ENCODE measurements around the gene KMT2E. TPM values are rescaled to one million over a fixed set of nuclear protein-coding genes. Genes with fewer than 3 reads are reported as not detected.

Gene KMT2E
- total RNA-seq, 1 donor from 2014 or later = 43.0 TPM

- Histone ChIP-seq H3K27ac (peak overlapping the region; percentile 97 to 100), H3K9me3 (no peaks in the 10 kb centered on the region), H3K36me3 (no peaks in the 10 kb centered on the region), H3K27me3 (no peaks in the 10 kb centered on the region), H3K4me3 (no peak overlapping the region), H3K4me1 (peaks cover 2 to 67% of the 10 kb centered on the region in 2 donors)
- no peak for DNase-seq (ENCODE audit: low spot score in 2 of 2)
- intact Hi-C loops (cut with DNase I) = no loop called here
- no peak for TF ChIP-seq CTCF (IDR thresholded peaks at IDR 0.05)
These were observed 7.5 kb upstream of the KMT2E start for GRCh38 chr7:105006367-105007136.

GRCh38 chr7:105007298-105007697, 6.7 kb upstream of the KMT2E start:
- Histone ChIP-seq H3K27ac (peak overlapping the region; percentile 97 to 100), H3K36me3 (no peaks in the 10 kb centered on the region), H3K4me1 (peaks cover 2 to 60% of the 10 kb centered on the region in 2 donors), H3K4me3 (no peak overlapping the region), H3K27me3 (no peaks in the 10 kb centered on the region), H3K9me3 (no peaks in the 10 kb centered on the region)
- TF ChIP-seq CTCF (IDR thresholded peaks at IDR 0.05) = no peak
- DNase-seq (ENCODE audit: low spot score in 2 of 2) = no peak
- intact Hi-C loops (cut with DNase I) = no loop called here

GRCh38 chr7:105009667-105010503, 4.1 kb upstream of the KMT2E start:
- H3K36me3 ChIP-seq = no peaks in the 10 kb centered on the region

GRCh38 chr7:105010504-105011130, 3.4 kb upstream of the KMT2E start:
- H3K4me1 ChIP-seq = peaks cover 0 to 30% of the 10 kb centered on the region in 2 donors

More at GRCh38 chr7:105009667-105010503, 4.1 kb upstream of the KMT2E start:
- TF ChIP-seq CTCF (IDR thresholded peaks at IDR 0.05) = no peak
- Histone ChIP-seq H3K4me3 (peak overlapping the region; percentile 83 to 98), H3K4me1 (peaks cover 0 to 36% of the 10 kb centered on the region in 2 donors), H3K27me3 (no peaks in the 10 kb centered on the region), H3K9me3 (no peaks in the 10 kb centered on the region), H3K27ac (peak overlapping the region; percentile 97 to 100)
- no peak for DNase-seq (ENCODE audit: low spot score in 2 of 2)
- intact Hi-C loops (cut with DNase I) = no loop called here

More at GRCh38 chr7:105010504-105011130, 3.4 kb upstream of the KMT2E start:
- Histone ChIP-seq H3K4me3 (peak overlapping the region; percentile 83 to 98), H3K27me3 (no peaks in the 10 kb centered on the region), H3K27ac (peak overlapping the region; percentile 97 to 100), H3K9me3 (no peaks in the 10 kb centered on the region), H3K36me3 (no peaks in the 10 kb centered on the region)
- TF ChIP-seq CTCF (IDR thresholded peaks at IDR 0.05) = no peak
- no peak for DNase-seq (ENCODE audit: low spot score in 2 of 2)
- intact Hi-C loops (cut with DNase I) = loop anchor here (1.0 kb wide), 1 partner anchor 7 kb away; no protein-coding TSS in a partner anchor
